Measurements from ENCODE around the gene DHCR24.
"Not testable (repeated sequence)": the region's sequence is repeated elsewhere in the genome, so short reads cannot be mapped to it uniquely, and the experiment has no call there.

Gene DHCR24

DNA sequence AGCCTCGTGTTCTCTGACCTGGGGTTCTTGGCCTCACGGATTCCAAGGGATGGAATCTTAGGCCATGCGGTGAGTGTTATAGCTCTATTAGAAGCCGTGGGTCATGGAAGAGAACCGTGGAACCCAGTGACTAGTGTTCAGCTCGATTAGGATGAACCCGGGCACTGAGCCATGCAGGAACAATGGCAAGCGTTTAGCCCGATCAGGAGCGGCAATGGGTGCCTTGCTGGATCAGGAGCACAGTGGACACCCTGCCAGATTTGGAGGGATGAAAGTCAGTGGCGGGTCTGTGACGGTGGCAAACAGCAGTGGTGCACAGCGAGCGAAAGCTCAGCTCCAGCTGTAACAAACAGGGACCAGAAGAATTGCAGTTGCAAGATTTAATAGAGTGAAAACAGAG is 24.1 kb upstream of the DHCR24 start:
- not testable (repeated sequence) for DNase-seq (ENCODE audit: low spot score in 2 of 2); H3K36me3 Mint-ChIP-seq; H3K4me1 Mint-ChIP-seq; H3K9me3 Mint-ChIP-seq; H3K27ac Mint-ChIP-seq; H3K27me3 Mint-ChIP-seq; ATAC-seq (ENCODE audit: low read depth); H3K4me3 Mint-ChIP-seq

DNA sequence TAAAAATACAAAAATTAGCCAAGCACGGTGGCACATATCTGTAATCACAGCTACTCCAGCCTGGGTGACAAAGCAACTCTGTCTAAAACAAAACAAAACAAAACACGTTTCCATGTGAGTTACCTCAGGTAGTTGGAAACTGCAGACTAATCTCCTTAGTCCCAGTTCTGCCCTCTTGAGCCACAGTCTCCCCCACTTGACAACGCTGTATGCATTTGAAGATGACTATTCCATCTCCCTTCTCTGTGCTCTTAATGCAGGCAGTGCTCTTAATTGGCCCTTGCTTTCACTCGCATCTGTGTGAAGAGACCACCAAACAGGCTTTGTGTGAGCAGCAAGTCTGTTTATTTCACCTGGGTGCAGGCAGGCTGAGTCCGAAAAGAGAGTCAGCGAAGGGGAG is 19.6 kb upstream of the DHCR24 start:
- H3K36me3 Mint-ChIP-seq, result no peaks in the 10 kb centered on the region

DNA sequence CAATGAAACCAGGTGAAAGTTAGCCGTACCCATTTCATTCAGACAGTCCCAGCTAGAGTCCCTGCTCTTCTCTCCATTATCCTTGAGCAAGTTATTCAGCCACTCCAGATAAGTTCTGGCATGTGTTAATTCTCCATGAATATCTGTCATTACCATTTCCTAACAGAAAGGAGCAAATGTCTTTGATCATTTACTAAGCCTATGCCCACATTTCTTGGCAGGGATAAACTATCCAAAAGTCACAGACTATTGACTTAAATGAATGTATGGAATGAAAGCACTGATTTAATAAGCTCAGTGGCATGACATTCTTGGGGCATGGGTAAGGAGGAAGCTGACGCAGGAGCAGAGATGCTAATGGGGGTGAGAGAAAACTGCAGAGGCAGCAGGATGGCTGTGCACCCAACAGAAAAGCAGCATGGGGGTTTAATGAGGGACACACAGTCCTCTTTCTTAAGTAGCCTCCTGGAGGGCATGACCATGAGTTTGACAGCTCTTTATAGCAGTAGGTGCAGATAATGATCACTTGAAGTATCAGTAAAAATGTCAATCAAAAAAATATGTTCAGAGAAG is 17.6 kb upstream of the DHCR24 start:
- no peaks in the 10 kb centered on the region for H3K4me1 Mint-ChIP-seq
- H3K4me3 Mint-ChIP-seq, result no peak overlapping the region
- DNase-seq (ENCODE audit: low spot score in 2 of 2) (no peak), ATAC-seq (ENCODE audit: low read depth) (no peak)
- no peak overlapping the region for H3K27ac Mint-ChIP-seq
- no peaks in the 10 kb centered on the region for H3K9me3 Mint-ChIP-seq
- H3K36me3 Mint-ChIP-seq, result no peaks in the 10 kb centered on the region
- peaks cover 18% of the 10 kb centered on the region for H3K27me3 Mint-ChIP-seq

More for the DNA sequence above, 19.6 kb upstream of the DHCR24 start:
- ATAC-seq (ENCODE audit: low read depth) (no peak), DNase-seq (ENCODE audit: low spot score in 2 of 2) (no peak)
- Mint-ChIP-seq H3K27ac (no peak overlapping the region), H3K4me3 (no peak overlapping the region), H3K4me1 (no peaks in the 10 kb centered on the region), H3K27me3 (peaks cover 15% of the 10 kb centered on the region), H3K9me3 (no peaks in the 10 kb centered on the region)

DNA sequence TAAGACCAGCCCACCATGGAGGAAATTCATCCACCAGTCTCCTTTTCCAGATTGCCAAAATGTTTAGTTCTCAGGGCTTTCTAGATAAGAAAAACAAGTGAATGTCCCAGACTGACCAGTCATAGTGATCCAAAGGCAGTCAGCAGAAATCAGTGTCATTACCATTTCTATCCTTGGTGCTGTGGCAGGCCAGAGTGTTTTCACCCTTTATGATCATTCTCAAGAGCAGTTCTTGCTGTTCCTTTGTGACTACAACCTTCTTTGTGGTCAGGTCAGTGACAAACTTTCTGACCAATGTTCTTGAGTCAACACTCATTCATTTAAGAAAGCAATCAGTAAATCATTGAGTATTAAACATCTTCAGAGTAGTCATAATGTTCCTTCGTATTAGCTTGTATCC is 7.3 kb upstream of the DHCR24 start:
- H3K27ac Mint-ChIP-seq, result no peak overlapping the region
- H3K4me3 Mint-ChIP-seq, result no peak overlapping the region
- ATAC-seq (ENCODE audit: low read depth), result no peak
- H3K9me3 Mint-ChIP-seq, result no peaks in the 10 kb centered on the region
- no peaks in the 10 kb centered on the region for H3K36me3 Mint-ChIP-seq
- no peaks in the 10 kb centered on the region for H3K4me1 Mint-ChIP-seq
- peaks cover 3% of the 10 kb centered on the region for H3K27me3 Mint-ChIP-seq
- DNase-seq (ENCODE audit: low spot score in 2 of 2), result no peak

DNA sequence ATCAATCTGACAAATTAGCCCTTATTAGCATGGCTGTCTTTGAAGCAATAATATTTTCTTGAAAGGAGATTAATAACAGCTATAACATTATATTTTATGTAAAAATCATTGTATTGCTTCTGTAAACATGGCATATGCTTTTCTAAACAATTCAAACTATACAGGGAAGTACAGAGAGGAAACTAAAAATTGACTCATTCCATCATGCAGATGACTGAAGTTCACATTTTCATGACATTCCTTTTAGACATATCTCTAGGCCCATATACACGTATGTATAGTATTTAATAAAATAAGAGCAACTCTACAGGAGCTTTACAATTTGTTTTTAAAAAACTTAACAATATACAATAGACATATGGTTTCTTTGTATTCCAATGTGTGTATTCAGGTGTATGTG is 5.6 kb upstream of the DHCR24 start:
- ATAC-seq (ENCODE audit: low read depth) (no peak), DNase-seq (ENCODE audit: low spot score in 2 of 2) (no peak)
- Mint-ChIP-seq H3K4me3 (no peak overlapping the region), H3K27ac (no peak overlapping the region), H3K36me3 (no peaks in the 10 kb centered on the region), H3K9me3 (no peaks in the 10 kb centered on the region), H3K4me1 (peaks cover 8% of the 10 kb centered on the region), H3K27me3 (peaks cover 3% of the 10 kb centered on the region)

DNA sequence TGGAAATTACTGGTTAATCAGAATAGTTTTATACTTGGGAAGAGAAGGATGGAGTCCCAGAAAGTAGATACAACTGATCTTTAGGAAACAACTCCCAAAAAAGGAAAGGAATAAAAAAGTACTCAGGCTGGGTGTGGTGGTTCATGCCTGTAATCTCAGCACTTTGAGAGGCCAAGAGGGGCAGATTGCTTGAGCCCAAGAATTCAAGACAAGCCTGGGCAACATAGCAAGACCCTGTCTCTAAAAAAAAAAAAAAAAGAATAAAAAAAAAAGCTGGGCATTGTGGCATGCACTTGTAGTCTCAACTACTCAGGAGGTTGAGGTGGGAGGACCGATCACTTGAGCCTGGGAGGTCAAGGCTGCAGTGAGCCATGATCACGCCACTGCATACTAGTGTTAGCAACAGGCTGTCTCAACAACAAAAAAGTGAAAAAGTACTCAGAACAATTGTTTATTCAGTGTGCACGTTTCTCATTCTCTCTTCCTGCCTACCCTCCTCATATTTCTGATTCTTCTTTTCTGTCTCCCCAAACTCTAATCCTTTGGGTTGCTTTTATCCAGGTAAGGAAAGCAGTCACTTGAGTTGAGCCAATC is 2.2 kb upstream of the DHCR24 start:
- ATAC-seq (ENCODE audit: low read depth), result no peak
- no peaks in the 10 kb centered on the region for H3K36me3 Mint-ChIP-seq
- no peak overlapping the region for H3K4me3 Mint-ChIP-seq
- H3K27ac Mint-ChIP-seq, result no peak overlapping the region
- peaks cover 29% of the 10 kb centered on the region for H3K4me1 Mint-ChIP-seq
- H3K9me3 Mint-ChIP-seq, result no peaks in the 10 kb centered on the region
- DNase-seq (ENCODE audit: low spot score in 2 of 2), result no peak
- peaks cover 1% of the 10 kb centered on the region for H3K27me3 Mint-ChIP-seq

DNA sequence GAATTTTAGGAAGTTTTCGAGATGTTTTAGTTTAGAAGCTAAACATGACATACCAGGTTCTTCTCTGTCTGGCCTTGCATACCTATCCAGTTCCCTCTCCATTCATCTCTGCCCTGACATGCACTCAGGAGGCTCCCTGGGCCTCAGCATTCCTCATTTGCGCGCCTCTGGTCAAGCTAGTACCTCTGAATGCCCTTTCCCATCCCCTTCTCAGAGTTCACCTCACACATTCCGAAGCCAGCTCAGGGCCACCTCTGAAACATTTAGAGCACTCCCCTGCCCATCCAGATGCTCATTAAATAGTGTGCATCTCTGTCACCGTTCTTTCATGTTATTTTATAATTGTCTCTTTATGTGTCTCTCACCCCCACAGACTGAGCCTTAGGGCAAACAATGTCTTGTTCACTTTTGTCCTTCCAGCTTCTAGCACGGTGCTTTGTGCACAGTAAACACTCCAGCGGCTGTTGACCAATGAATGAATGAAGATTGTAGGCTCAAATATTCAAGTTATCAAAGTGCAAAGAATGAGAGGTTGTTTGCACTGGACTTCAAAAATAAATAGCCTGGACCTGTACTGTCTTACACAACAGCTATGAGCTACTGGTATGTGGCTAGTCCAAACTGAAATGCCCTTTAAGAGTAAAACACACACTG is 1.2 kb upstream of the DHCR24 start:
- no peak for ATAC-seq (ENCODE audit: low read depth)
- DNase-seq (ENCODE audit: low spot score in 2 of 2), result no peak
- Mint-ChIP-seq H3K27me3 (peaks cover 1% of the 10 kb centered on the region), H3K27ac (no peak overlapping the region), H3K4me1 (peaks cover 32% of the 10 kb centered on the region), H3K4me3 (peak overlapping the region; percentile 95), H3K9me3 (no peaks in the 10 kb centered on the region), H3K36me3 (no peaks in the 10 kb centered on the region)

DNA sequence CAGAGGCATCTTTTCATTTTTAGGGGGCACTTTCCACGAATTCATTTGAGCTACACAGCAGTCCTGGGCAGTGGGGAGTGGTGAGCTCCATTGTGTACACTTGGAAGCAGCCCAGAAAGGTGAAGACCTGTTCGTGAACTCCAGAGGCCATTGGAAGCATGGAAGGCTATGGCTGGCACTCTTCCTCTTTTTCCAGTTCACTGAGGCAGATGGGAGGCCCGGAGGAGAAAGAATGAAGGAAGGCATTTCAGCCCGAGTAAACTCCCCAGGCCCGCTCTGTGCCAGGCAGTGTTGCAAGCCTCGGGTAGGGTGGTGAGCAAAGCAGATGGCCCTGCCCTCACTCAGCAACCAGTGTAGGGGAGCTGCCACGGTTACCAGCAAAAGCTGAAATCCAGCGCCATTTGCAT is 673 bp upstream of the DHCR24 start:
- Mint-ChIP-seq H3K36me3 (no peaks in the 10 kb centered on the region), H3K27me3 (peaks cover 1% of the 10 kb centered on the region), H3K4me1 (peaks cover 32% of the 10 kb centered on the region), H3K27ac (no peak overlapping the region), H3K4me3 (peak overlapping the region; percentile 95), H3K9me3 (no peaks in the 10 kb centered on the region)
- no peak for ATAC-seq (ENCODE audit: low read depth)
- no peak for DNase-seq (ENCODE audit: low spot score in 2 of 2)

DNA sequence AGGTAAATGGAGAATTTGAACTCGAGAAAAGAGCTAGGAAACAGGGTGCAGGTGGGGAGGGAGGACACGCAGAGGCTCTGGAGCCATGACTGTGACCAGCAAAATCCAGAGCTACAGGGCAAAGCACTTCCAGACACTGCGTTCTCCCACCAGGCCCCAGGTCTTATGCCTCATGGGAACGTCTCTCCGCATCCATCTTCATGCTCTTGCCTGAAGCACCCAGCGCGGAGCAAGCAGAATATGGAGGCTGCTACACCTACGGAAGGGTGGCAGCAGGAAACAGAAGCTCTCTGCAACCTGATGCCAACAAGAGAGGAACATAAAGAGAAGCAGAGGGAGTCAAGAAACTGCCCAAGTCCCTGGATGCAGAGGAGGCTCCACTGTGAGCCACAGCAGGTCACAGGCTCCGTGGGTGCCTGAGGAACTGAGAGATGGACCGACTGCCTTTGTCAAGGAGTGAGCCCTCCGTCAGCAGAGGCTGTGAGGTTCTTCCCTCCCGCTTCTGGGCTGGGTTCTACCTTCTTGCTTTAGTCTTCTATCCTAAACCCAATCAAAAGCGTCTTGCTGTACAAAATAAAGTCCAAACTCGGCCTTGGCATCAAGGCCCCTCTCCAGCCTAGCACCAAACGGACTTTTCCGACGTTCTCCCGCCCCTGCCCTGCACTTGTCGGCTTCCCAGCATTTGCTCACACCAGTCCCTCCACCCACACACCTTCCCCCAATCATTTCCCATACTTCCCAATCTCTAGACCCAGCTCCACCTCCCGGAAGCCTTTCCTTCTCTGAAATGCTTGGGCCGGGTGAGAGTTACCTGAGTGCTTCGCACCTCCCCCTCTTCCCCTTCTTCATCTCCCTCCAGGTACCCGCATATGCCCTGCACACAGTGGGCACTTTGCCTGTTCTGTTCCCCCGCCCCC is 930 bp downstream of the DHCR24 start:
- ATAC-seq (ENCODE audit: low read depth), result no peak
- peaks cover 35% of the 10 kb centered on the region for H3K4me1 Mint-ChIP-seq
- no peaks in the 10 kb centered on the region for H3K9me3 Mint-ChIP-seq

DNA sequence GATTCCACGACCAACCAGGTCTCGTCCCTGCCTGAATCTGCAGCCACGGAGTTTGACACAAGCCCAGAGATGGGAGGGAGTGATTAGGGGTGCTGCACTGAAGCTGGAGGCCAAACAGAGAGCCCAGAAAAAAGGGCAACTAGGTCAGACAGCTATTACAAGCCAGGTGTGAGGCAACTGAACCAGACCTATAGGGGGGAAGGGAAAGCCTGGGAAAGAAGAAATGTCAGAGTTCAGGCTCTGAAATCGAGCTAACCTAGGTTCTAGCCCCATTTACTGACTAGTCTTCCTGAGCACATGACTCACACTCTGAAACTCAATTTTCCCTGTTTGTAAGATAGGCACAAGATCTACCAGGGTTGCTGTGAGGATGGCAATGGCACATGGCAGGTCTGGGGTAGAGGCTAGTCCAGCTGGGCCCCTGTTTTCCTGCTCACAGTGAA is 1.7 kb downstream of the DHCR24 start:
- no peak overlapping the region for H3K27ac Mint-ChIP-seq
- no peak for ATAC-seq (ENCODE audit: low read depth)
- H3K9me3 Mint-ChIP-seq, result no peaks in the 10 kb centered on the region
- H3K4me1 Mint-ChIP-seq, result peaks cover 35% of the 10 kb centered on the region
- no peaks in the 10 kb centered on the region for H3K27me3 Mint-ChIP-seq
- DNase-seq (ENCODE audit: low spot score in 2 of 2), result no peak
- H3K36me3 Mint-ChIP-seq, result peaks cover 5% of the 10 kb centered on the region
- peak overlapping the region; percentile 95 for H3K4me3 Mint-ChIP-seq

More for the DNA sequence above, 930 bp downstream of the DHCR24 start:
- Mint-ChIP-seq H3K27me3 (no peaks in the 10 kb centered on the region), H3K4me3 (peak overlapping the region; percentile 95), H3K36me3 (peaks cover 5% of the 10 kb centered on the region), H3K27ac (peak overlapping the region; percentile 66)
- no peak for DNase-seq (ENCODE audit: low spot score in 2 of 2)

DNA sequence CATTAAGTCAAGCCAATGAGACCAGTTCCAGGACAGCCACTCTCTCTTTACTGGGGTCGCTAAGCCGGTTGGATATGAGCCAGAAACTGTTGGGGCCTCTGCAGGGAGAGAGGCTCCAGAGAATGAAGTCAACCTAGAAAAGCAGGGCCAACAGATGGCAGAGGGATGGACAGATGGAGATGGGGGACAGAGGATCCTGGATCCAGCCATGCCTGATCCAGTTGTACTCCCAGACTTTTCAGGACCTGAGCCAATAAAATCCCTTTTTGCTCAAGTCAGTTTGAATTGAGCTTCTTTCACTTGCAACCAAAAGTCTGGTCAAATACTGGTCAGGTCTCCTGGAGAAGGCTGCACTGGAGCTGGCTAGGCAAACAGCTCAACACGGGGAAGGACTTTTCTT is 2.2 kb downstream of the DHCR24 start:
- no peak for ATAC-seq (ENCODE audit: low read depth)
- peaks cover 9% of the 10 kb centered on the region for H3K36me3 Mint-ChIP-seq
- no peak overlapping the region for H3K27ac Mint-ChIP-seq
- peaks cover 37% of the 10 kb centered on the region for H3K4me1 Mint-ChIP-seq
- DNase-seq (ENCODE audit: low spot score in 2 of 2), result no peak
- H3K27me3 Mint-ChIP-seq, result no peaks in the 10 kb centered on the region
- peaks cover 3% of the 10 kb centered on the region for H3K9me3 Mint-ChIP-seq
- no peak overlapping the region for H3K4me3 Mint-ChIP-seq

DNA sequence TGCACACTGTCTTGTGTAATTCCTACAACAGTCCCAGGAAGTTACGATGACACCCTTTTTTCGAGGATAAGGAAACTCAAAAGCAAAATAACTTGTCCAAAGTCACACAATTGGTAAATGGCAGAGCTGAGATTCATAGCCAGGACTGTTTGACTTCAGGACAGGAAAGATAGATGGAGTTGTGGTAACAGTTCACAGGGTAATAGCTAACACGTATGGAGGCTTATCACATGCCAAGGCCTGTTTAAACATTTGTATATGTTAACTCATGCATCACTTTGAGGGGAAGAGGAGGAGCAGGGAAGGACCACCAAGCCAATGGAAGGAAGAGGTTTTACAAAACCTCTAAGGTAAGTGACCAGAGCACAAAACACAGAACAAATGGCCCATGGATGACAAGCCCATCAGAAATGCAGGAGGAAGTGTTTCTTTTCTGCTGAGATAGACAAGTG is 2.8 kb downstream of the DHCR24 start:
- Mint-ChIP-seq H3K4me1 (peaks cover 38% of the 10 kb centered on the region), H3K9me3 (peaks cover 3% of the 10 kb centered on the region), H3K36me3 (peaks cover 9% of the 10 kb centered on the region), H3K4me3 (no peak overlapping the region), H3K27me3 (no peaks in the 10 kb centered on the region), H3K27ac (no peak overlapping the region)
- ATAC-seq (ENCODE audit: low read depth) (no peak), DNase-seq (ENCODE audit: low spot score in 2 of 2) (no peak)

DNA sequence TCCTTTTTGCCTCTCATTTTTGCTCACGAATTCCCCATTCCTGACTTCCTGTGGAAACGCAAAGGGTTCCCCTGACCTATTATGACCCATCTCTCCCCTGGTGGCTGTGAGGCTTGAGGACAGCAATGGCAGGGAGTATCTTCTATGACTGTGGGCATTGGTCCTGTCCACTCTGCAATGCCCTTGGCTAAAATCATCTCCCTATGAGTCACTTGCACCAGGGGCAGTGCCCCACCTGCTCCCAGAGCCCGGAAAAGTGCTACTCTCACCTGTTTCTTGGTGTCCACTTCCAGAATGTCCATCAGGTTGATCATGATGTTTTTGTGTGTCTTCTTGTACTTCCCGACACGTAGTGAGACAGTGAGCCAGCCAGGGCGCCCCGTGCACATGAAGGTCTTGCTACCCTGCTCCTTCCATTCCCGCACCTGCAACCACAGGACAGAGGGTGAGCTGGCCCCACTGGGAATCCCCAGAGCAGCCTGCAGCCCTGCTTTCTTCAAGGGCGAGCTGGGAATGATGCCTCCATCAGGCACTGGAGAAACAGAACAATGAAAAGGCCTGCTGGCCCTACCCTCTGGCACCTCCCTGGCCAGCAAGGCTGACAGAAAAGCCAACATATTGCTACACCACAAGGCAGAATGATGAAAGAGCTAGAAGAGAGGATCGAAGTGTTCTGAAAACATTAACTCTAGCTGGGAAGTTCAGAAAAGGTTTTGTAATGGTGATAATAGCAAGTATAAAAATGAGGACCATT is 3.5 kb downstream of the DHCR24 start:
- peaks cover 12% of the 10 kb centered on the region for H3K36me3 Mint-ChIP-seq
- no peaks in the 10 kb centered on the region for H3K27me3 Mint-ChIP-seq
- DNase-seq (ENCODE audit: low spot score in 2 of 2) (no peak), ATAC-seq (ENCODE audit: low read depth) (no peak)
- H3K27ac Mint-ChIP-seq, result no peak overlapping the region
- H3K9me3 Mint-ChIP-seq, result peaks cover 3% of the 10 kb centered on the region
- no peak overlapping the region for H3K4me3 Mint-ChIP-seq
- peaks cover 38% of the 10 kb centered on the region for H3K4me1 Mint-ChIP-seq

All from memory B cell (primary cell).